ENCODE data around the gene ABO.
"Not testable (repeated sequence)": the region's sequence is repeated elsewhere in the genome, so short reads cannot be mapped to it uniquely, and the experiment has no call there.

ABO gene

DNA sequence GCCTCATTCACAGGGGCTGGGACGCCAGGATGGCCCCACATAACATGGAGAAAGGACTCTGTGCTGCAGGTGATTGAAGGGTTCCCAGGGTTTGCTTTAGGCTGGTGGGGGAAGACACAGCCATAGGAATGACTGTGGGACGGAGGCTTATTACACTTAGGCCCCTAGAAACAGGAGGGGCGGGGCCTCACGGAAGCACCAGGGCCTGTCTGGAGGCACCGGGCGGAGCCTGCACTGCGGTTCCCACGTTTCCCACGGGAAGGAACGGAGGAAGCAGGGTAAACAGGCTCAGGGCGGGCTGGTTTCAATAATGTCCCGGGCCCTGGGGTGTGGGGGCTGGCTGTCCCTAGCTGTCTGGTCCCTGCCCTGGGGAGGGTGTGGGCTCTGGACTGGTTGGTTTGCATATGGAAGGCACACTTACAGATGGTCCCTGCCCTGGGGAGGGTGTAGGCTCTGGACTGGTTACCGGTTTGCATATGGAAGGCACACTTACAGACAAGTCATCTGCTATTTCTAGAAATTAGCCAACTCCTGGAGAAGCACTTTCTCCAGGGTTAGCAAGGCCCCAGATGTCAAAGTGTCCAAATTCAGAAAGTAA is 51.7 kb downstream of the ABO start:
- not testable (repeated sequence) for DNase-seq

DNA sequence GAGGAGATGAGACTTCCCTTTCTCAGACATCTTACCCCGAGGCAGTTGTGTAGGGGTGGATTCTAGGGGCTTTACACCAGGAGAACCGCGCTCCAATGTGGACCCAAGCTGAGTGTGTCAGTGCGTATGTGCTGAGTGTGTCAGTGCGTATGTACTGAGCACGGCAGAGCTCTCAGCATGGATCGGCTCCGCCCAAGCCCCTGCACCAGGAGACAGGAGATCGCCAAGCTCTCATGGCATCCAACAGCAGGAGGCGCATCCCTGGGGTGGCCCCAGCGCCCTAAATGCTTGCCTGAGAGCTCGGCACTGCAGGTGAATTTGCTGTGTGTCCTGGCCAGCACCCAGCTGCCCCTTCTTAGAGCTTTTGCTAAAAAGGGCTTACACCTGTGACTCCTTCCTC is 53.0 kb downstream of the ABO start:
- DNase-seq = not testable (repeated sequence)

DNA sequence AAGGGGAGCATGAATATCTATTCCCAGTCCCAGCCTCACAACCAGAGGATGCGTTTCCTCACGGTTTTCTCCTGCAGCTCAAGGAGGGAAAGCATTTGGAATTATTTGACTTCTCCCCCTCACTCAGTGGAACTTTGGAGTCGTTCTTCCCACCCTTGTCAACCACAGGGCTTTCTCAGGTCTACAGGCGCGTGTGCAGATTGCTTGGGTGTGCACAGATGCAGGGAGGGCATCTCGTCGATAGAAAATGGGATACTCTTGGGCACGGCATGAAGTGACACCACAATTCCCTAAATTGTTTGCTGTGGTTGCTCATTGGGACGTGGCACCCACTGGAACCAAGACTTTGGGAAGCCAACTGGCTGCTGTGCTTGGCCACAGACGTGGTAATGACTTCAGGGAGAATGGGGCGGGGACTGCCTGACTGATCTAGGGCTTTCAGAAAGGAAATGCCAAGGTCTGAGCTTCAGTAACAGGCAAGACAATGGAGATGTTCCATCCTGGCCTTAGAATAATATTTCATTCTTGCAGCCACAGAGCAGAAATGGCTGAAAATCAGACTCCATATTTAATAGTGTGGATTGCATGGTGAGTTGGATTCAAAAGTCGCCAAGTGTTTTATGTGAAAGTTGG is 53.7 kb downstream of the ABO start:
- no peak for DNase-seq

DNA sequence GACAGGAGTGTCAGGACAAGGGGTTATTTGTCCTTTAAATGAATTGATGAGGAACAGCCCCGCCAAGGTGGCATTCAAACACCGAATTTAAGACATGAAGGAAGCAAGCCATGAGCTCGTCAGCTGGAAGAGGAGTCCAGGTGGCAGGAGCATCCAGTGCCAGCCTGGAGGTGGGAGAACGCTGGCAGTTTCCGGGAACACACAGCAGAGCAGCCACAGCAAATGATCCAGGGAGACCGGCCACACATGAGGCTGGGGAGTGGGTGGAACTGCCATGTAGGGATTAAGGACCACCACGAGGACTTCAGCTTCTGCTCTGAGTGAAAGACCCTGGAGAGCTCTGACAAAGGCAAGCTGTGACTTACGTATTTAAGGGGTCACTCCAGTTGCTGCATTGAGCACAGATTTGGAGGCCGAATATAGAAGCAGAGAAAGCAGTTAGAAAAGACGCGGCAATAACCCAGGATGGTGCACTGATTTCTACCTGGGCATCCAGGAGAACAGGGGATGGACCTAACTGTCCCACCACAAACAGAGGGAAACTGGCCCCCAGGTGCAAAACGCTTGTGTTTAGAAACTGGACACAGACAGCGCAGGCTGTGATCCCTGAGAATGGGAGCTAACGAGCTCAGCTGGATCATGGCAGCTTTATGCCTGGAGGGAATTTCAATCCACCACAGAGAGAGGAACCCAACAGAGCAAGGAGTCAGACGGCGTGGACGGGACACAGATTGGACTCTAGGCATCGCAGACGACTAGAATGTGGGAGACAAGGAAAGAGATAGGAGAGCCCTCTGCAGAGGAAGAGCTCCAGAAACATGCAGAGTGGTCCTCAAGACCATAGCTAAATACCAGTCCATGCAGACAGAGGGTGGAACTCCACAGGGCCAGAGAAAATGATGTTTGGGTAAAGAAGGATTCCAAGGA is 56.7 kb downstream of the ABO start:
- DNase-seq = not testable (repeated sequence)

DNA sequence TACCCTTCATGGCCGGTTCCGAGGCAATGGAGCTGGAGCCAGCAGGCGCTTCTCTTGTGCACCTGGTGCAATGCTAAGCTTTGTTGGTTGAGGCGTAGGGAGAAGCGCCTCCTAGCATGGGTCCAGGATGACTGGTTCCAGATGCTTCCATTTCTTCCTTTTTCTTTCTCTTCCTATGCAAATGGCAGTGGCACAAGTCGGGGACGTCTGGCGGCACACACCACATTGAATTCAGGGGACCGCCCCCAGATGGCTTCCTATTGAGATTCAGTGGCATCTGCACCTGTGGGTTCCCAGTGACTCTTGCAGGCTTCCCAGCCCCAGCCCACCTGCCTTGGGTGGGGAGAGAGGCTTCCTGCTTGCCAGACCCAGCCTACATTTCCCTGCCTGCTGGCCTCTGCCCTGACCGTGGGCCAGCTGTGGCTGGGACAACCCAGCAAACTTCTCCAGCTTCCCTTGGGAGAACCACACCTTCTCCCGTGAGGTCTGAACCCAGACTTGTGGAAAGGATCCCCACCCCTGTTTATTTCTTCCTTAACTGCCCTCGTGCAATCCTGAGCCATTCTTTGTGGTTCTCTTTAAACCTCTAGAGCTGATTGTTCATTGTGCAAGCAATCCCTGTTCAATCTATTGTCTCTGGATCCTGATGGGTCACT is 57.5 kb downstream of the ABO start:
- DNase-seq = not testable (repeated sequence)

DNA sequence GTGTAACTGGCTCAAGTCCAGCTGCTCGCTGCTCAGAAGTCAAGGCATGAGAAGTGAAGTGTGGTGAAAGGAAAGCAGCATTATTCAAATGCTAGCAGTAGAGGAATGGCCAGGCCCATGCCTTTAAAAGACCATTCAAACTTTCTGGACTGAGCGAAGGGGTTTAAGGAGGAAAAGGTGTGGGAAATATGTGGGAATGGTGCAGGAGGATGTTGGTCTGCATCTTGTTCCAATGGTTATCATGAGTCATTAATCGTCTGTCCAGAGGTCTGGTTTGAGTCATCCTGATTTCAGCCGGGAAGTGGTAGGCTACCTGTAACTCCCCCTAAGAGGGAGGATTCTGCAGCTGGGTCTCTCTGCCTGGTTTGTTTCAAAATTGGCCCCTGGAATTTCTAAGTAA is 60.7 kb downstream of the ABO start:
- DNase-seq = not testable (repeated sequence)

DNA sequence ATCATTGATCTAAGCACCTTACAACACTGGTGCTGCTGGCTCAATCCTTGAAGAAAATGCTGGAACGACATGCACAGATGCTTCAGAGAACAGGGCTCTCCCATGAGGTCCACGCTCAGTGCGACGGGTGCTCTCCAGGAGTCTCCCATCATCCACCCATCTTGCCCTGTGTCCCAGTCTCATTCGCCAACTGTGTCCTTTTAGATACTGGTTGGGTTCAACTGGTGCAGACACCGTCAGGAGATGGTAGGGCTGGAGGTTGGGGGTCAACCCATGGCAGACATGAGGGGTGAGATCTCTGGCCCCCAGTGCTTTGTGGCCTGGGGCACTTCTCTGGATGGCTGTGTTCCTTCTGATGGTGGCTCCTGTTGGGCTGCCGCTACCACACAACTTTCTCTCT is 64.4 kb downstream of the ABO start:
- no peak for DNase-seq

DNA sequence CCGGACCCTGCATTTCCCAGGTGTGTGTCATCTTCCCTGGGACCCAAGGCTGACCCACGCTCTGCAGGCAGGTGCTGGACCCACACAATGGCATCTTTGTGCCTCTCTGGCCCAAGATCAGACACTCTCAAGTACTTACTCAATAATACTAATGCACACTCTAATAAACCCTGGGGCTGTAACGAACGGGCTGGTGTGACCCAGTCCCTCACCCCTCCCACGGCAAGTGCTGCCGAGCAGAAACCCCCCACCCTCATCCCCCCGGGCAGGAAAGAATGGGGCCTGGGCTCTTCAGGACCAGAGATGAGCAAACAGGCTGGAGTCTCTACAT is 64.8 kb downstream of the ABO start:
- no peak for DNase-seq

DNA sequence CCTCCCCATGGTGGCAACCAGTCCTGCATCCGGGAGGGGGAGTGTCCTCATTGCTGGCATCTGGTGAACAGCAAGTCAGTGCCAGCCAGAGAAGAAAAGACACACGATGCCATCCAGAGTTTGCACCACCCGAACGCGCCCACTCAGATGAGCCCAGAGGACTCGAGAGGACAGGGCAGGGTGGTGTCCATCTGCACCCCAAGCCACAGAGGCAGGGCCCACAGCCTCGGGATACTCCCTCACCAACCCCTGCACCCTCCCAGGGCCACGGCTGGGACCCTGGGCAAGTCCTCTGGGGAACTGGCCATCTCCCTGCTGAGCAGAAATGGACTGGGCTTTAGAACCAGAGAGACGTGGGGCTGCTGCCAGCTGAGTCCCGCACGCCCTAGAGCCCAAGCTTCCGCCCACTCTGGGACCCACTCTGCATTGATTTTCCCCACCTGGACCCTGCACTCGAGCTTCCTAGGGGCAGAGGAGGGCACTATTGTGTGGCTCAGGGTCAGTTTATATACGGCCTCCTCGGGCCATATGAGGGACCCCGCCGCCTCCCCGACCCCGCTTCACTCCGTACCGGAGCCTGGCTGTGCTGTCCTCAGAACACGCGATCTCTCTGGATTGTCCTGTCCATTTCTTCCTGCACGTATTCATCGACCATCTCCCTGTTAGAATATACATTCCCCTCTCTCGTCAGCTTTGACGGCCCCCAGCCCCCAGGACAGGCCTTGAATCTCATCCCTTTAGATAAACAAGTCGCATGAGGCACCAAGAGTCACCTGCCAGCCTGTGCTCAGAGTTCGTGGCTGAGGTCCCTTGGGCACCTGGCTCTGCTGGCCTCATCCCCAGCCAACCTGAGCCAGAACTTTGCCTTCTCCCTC is 65.4 kb downstream of the ABO start:
- DNase-seq = not testable (repeated sequence)

DNA sequence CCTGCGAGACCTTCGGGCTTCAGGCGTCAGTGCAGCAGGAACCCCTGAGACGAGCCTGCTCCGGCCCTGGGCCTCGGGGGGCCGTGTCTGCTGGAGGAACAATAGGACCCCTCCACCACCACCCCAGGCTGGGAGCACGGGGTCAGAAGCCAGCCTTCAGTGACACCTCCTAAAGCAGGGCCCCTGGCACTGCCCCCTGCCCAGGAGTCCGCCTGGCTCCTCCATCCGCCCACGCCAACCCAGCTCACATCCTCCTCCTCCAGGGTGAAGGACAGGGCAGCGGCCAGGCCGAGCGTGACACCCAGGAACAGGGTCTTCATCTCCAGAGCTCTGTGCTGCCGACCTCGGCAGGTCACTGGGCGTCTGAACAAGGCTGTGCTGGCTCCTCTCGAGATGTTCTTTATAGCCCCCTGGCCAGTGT is 66.1 kb downstream of the ABO start, which contains the start of gene OBP2B:
Gene OBP2B, minus strand, starts transcription at position 371 of the 421 bp plus-strand sequence. Its CDS starts 51 bp downstream, at position 320.
- not testable (repeated sequence) for DNase-seq

DNA sequence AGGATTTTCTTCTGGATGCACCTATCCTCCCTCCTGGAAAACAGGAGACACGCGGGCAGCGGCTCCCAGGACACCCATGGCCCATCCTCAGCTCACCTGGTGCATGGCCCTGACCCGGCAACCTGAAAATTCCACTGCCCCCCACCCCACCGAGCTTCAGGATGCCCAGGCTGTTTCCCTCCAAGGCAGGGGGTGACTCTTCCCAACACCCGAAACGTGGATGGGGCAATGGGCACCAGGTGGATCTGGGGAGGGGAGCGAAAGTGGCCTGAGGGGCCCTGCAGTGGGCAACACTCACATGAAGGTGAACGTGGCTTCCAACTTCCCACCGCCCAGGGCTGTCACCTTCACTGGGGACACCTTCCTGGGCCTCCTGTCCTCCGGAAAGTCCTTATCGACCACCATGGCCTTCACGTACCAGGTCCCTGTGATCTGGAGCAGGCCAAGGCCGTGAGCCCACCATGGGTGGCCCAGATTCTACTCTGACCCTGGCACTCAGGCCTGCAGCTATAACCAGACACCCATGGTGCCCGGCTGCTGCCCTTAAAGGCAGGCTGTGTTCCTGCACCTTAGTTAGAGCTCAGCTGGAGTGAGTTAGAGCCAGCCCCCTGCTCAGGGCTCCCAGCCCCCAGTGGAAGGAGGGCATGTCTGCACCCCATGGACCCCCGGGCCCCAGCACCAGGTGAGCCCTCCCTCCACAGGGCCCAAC is 66.7 kb downstream of the ABO start:
- DNase-seq = not testable (repeated sequence)

DNA sequence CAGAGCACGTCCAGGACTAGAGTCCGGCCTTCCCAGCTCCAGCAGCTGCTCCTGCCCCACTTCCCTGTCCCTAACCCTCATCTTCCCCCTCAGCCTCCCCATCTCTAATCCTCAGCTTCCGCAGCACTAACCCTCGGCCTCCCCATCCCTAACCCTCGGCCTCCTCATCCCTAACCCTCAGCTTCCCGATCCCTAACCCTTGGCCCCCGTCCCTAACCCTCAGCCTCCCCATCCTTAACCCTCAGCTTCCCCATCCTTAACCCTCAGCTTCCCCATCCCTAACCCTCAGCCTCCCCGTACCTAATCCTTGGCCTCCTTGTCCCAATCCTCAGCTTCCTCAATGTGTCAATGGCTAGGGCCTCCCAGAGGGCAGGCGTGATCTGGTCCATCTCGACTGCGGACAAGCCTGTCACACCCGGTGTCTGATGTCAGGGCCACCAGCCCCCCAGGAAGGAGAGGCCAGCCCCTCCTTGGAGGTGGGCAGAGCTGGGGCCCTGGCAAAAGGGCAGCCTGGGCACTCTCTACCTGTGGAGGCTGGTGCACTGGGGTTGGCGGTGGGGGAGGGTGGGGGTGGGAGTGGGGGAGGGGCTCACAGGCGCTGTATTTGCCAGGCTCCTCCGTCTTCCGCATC is 67.3 kb downstream of the ABO start:
- no peak for DNase-seq

DNA sequence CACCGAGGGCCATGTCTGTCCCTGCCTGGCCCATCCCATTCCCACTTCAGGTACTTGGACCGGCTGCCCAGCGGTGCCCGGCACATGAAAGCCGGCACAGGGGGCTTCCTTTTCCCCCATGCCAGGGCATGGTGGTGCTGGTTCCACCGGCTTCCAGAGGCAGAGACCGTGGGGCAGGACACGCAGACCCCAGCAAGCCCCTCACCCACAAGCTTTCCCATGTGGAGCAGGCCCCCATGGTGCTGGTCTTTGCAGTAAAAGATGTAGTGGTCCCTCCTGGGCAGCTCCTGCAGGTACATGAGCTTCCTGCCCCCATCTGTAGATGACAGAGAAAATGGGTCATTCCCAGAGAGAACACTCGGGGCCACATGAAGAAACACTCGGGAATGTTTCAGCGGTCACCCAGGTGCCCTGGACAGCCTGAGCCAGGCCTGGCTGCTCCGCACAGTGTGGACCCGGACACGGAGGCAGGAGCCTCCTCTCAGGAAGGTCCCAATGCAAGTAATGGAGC is 67.9 kb downstream of the ABO start:
- no peak for DNase-seq

DNA sequence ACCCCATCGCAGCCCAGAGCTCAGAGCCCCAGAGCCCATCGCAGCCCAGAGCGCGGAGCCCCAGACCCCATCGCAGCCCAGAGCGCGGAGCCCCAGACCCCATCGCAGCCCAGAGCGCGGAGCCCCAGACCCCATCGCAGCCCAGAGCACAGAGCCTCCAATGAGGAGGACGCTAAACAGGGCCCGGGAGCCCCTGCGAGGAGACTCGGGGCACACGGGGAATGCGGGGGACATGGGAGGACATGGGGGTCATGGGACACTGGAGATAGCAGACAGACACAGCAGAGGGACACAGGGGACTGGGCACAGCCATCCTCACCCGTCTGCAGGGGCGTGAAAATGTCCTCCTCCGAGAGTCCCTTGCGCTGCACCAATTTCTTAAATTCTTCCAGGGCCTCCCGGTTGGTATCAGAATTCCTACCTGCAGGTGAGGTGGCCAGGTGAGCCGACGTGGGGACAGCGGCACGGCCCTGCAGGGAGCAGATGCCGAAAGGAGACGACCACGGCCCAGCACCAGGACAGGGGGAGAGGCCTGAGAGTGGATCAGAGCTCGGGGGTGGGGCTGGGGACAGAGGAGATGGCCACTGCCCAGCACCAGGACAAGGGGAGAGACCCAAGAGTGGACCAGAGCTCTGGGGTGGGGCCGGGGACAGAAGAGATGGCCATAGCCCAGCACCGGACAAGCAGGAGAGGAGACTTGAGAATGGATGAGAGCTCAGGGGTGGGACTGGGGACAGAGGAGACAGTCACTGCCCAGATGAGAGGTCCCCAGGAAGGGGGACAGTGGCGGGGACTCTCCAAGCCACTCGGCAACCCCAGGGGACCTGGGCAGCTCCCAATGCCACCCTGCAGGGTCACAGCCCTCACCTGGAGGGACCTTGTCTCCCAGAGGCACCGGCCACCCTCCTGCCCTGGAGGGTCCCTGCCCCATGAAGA is 68.7 kb downstream of the ABO start:
- DNase-seq = no peak

DNA sequence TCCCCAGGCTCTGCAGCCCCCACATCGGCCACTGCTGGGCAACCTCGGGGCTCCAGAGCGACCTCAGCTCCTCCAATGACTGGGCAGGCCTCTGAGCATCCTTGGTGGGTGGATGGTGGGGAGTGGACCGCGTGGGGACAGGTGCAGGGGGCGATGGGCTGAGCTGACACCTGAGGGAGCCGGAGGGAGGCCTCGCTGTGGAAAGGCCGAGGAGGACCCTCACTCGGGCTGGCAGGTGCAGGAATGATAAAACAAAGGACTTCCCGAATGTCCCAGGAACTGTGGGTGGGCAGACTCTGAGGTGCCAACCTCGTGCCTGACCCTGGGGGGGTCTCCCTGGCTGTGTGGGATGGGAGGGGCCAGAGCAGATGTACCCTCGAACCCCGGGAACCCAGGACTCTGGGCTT is 69.5 kb downstream of the ABO start:
- DNase-seq = not testable (repeated sequence)
